ENCODE results near the gene MEX3C.

GRCh38 chr18:51193621-51194287 lies 3.7 kb downstream of the MEX3C start:
- TF ChIP-seq CTCF (conservative IDR thresholded peaks at IDR 0.05 in 1 of 2, IDR thresholded peaks at IDR 0.05 in 1 of 2; ENCODE audit: low read depth in 1 of 2, low read length in 2 of 2) (no peak), EZH2 (IDR thresholded peaks at IDR 0.05; ENCODE audit: low read length, missing control alignments) (no peak)
